Thymus (tissue), 11 donors: ENCODE data around the gene DYNLL2. TPM values are rescaled to one million over a fixed set of nuclear protein-coding genes. Genes with fewer than 3 reads are reported as not detected.

Source experiments
- DNase-seq, 9 donors: peaks; one replicate each; pipeline ENCODE4 v3.0.0-alpha.2; 2013; ENCODE audit warnings: low spot score in 9 of 9, low read depth in 6 of 9, missing footprints in 1 of 9
- H3K27ac ChIP-seq, 2 donors: one replicate each; pipeline ENCODE4 v1.5.1; 2013; ENCODE audit warnings: control low read depth in 1 of 2, low read depth in 1 of 2, low read length in 1 of 2, mild to moderate bottlenecking in 1 of 2, moderate library complexity in 1 of 2
- H3K27me3 ChIP-seq, 2 donors: one replicate each; pipeline ENCODE4 v1.5.1; 2013; ENCODE audit warnings: low read length in 1 of 2; ENCODE audit not compliant: control insufficient read depth in 2 of 2, insufficient read depth in 1 of 2
- H3K36me3 ChIP-seq, 2 donors: one replicate each; pipeline ENCODE4 v1.5.1; 2013; ENCODE audit warnings: low read length in 1 of 2, mild to moderate bottlenecking in 1 of 2, moderate library complexity in 1 of 2; ENCODE audit not compliant: control insufficient read depth in 2 of 2, insufficient read depth in 2 of 2
- H3K4me1 ChIP-seq, 2 donors: one replicate each; pipeline ENCODE4 v1.5.1; 2013; ENCODE audit warnings: low read length in 2 of 2; ENCODE audit not compliant: control insufficient read depth in 2 of 2, insufficient read depth in 2 of 2
- H3K4me3 ChIP-seq, 2 donors: one replicate each; pipeline ENCODE4 v1.5.1; 2013; ENCODE audit warnings: low read length in 2 of 2, control low read depth in 1 of 2, mild to moderate bottlenecking in 1 of 2
- H3K9me3 ChIP-seq, 2 donors: one replicate each; pipeline ENCODE4 v1.5.1; 2013; ENCODE audit warnings: low read length in 1 of 2, mild to moderate bottlenecking in 1 of 2; ENCODE audit not compliant: control insufficient read depth in 2 of 2, insufficient read depth in 1 of 2
- WGBS: extraction: QIAGEN DNeasy Blood & Tissue Kit; methylation state at CpG from one replicate; pipeline ENCODE4 v1.1.7; 2013; 5-methylcytosine and 5-hydroxymethylcytosine counted together
- polyA plus RNA-seq: library from polyadenylated mRNA; stranded (reverse); fragments of 200-250 nt; gene quantifications from one replicate; pipeline ENCODE4 v1.2.3, GENCODE V29; 2013
- total RNA-seq: library from RNA; stranded (reverse); fragments of 120-200 nt; gene quantifications from one replicate; pipeline ENCODE4 v1.2.4, GENCODE V29; 2013
- donor health status: healthy.

DYNLL2 gene
- total and polyA plus RNA-seq, 2 donors = 11.7 to 23.2 TPM

DNA sequence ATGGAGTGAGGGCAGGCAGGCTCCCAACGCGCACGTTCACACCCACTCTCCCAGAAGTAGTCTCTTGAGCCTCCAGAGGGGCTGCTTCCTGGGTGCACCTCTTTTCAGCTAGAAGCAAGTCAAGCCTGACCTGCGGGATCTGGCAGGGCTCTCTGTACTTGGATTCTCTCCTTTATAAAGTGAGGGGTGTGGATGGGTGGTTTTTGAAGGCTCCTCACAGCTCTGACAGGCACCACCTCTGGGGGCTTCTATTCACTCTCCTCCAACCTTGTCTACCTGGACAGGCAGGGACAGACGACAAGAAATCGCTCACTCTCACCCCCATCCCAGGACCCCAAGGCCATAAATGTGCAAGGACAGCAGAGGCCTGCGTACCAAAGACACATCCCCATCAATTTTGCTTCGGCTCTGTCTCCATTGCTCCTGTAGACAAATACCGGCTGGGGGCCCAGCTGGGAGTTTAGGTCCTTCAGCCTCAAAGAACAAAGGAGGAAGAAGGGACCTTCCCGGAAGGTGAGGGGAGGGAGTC, 814 bp upstream of the DYNLL2 start:
- peak overlapping the region; percentile 17 to 93 for H3K4me3 ChIP-seq

DNA sequence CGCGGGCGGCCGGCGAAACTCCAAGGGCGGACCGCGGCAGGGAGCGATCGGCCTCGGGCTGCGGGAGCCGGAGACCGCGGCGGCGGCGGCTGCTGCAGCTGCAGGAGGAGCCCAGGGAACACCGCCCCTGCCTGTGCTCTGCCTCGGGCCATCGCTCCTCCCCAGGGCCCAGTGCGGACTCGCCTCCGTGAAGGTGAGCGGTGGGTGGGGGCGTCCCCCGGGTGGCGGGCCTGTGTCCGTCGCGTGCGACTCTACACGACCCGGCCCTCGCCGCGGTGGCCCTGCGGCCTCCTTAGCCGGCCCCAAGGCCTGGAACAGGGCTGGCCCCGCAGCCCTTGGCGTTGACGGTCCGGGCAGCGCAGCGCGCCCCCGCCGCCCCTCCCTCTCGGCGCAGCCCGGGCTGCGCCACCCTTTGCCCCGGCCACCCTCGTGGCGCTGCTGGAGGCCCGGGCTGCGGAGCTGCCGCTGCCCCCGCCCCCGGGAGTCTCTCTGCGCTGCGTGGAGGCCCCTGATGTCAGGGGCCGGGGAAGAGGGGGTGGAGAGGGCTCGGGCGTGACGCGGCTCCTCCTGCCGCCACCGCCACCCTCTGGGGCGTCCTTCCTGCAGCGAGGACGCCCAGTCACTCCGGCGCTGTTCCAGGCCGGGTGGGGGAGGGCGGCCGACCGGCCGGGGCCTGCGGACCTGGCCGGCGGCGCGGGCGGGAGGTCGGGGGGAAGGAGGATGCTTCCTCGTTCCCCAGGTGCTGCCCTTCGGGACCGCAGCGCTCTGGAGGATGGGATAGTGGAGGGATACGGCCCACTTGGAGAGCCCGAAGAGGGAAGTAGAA, 485 bp downstream of the DYNLL2 start:
- Histone ChIP-seq H3K27me3 (peaks cover 0 to 2% of the 10 kb centered on the region in 2 donors), H3K9me3 (no peaks in the 10 kb centered on the region), H3K4me3 (peak overlapping the region; percentile 69 to 93), H3K4me1 (peaks cover 17 to 27% of the 10 kb centered on the region in 2 donors), H3K36me3 (peaks cover 18 to 37% of the 10 kb centered on the region in 2 donors), H3K27ac (peak overlapping the region; percentile 64 to 86)
- DNase-seq = peak in 8 of 9 donors; percentile 8 to 70 (median 33)
- under 1% methylated on average over 92 of the region's 92 CpGs for WGBS

More for the DNA sequence above, 814 bp upstream of the DYNLL2 start:
- Histone ChIP-seq H3K27me3 (peaks cover 0 to 7% of the 10 kb centered on the region in 2 donors), H3K36me3 (peaks cover 8 to 24% of the 10 kb centered on the region in 2 donors), H3K27ac (peak overlapping the region; percentile 38 to 84), H3K4me1 (peaks cover 17 to 23% of the 10 kb centered on the region in 2 donors), H3K9me3 (no peaks in the 10 kb centered on the region)
- DNase-seq = no peak
- 90% methylated on average over 10 of the region's 10 CpGs for WGBS

DNA sequence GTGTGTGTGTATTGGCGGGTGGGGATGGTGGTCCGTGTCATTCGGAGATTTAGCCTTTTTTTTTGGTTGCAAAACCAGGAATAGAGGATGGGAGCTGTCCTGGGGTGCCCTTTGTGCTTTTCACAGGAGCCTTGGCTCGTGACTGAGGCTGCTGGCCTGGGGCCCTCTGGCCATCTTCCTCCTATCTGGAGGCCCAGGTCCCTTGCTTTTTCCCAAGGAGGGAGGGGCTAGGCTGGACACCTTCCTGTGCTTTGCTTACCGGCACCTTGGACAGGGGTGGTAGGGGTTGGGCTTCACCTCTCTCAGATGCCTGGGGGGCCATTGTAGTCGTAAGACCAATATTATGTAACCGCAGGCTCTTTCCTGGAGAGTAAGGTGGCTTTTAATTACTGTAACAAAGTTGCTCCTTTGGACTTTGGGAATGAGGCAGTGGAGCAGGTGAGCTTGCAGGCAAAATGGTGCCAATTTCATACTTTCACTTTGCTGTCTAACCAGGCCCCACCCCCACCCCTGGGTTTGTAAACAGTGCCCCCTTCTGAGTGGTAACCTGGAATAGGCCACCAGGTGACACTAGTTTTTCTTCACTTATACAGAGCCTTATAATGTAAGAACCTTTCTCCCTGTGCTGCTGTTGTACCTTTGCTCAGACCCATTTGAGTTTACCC, 1.2 kb downstream of the DYNLL2 start:
- peaks cover 26 to 44% of the 10 kb centered on the region in 2 donors for H3K36me3 ChIP-seq
- H3K4me3 ChIP-seq = peak overlapping the region; percentile 69 to 93
- H3K4me1 ChIP-seq = peaks cover 17 to 27% of the 10 kb centered on the region in 2 donors
- no peaks in the 10 kb centered on the region for H3K27me3 ChIP-seq
- peak; percentile 45 to 87 (median 69) for DNase-seq
- H3K9me3 ChIP-seq = no peaks in the 10 kb centered on the region
- peak overlapping the region; percentile 52 to 86 for H3K27ac ChIP-seq
- WGBS = under 1% methylated on average over 7 of the region's 7 CpGs

DNA sequence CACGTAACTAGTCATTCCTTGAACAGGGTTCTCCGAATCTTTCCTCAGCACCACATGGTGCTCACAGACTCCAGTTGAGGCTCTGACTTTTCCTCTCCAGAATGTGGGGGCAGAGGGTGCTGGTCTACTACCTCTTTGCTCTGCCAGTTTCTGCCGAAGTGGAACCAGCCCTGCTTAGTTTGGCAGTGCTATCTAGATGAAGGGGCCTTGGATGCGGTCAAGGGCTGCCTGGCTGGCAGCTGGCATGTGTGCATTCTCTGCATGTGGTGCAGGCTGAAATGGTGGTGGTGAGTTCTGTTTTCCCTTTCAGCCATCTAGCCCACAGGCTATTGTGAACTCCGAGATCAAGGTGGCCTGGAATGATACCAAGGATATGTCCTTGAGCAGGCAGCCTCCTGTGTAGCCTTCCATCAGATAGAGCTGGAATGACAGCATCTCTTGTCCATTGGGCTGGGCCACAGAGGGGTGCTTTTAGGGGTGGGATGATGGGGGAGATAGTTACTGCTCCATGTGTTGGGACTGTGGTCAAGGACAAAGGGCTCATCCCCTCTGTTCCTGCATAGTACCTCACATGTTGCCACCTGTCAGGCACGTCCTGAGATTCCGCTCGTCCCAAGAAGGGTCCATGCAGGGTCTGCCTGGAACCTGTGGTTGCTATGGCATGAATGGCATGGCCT, 2.0 kb downstream of the DYNLL2 start:
- no peak for DNase-seq
- Histone ChIP-seq H3K4me3 (peak overlapping the region; percentile 69 to 93), H3K9me3 (no peaks in the 10 kb centered on the region), H3K27ac (no peak overlapping the region), H3K4me1 (peaks cover 17 to 27% of the 10 kb centered on the region in 2 donors), H3K27me3 (no peaks in the 10 kb centered on the region), H3K36me3 (peaks cover 32 to 51% of the 10 kb centered on the region in 2 donors)
- 91% methylated on average over 8 of the region's 8 CpGs for WGBS

DNA sequence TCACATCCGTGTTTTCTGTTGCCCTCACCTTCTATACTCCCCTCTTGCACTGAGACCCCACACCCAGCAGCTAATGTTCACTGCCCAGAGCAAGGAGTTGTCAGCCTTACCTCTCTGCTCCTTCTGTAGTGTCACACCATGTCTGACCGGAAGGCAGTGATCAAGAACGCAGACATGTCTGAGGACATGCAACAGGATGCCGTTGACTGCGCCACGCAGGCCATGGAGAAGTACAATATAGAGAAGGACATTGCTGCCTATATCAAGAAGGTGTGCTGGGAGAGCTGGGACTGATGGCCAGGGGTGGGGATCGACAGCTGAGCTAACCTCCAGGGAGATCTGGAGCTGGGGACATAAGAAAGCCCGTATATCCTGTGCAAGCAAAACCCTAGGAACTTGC, 3.7 kb downstream of the DYNLL2 start:
- no peaks in the 10 kb centered on the region for H3K9me3 ChIP-seq
- DNase-seq = no peak
- H3K4me1 ChIP-seq = peaks cover 17 to 27% of the 10 kb centered on the region in 2 donors
- H3K27me3 ChIP-seq = no peaks in the 10 kb centered on the region
- H3K4me3 ChIP-seq = no peak overlapping the region
- H3K36me3 ChIP-seq = peaks cover 50 to 69% of the 10 kb centered on the region in 2 donors
- WGBS = 96% methylated on average over 8 of the region's 8 CpGs
- H3K27ac ChIP-seq = no peak overlapping the region

DNA sequence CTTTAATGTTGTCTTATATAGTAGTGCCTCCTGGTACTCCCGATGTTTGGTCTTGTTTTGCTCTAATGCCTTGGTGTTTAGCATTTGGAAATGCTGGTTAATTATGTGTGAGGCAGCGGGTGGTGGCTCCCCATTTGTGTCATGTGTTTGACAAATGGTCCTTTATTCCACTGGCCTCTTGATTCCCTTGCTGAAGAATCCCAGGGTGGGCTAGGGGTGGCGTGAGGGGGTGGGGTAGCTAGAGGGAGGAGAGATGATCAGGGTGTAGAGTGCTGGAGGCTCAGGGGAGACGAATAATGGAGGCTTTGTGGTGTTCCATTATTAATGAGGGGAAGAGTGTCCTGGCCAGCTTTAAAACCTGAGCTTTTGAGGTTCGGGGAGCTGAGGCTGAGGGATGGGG, 5.4 kb downstream of the DYNLL2 start:
- no peaks in the 10 kb centered on the region for H3K27me3 ChIP-seq
- H3K9me3 ChIP-seq = no peaks in the 10 kb centered on the region
- H3K4me3 ChIP-seq = no peak overlapping the region
- peaks cover 11 to 19% of the 10 kb centered on the region in 2 donors for H3K4me1 ChIP-seq
- no peak for DNase-seq
- WGBS = 96% methylated on average over 5 of the region's 5 CpGs
- H3K36me3 ChIP-seq = peaks cover 66 to 85% of the 10 kb centered on the region in 2 donors
- H3K27ac ChIP-seq = no peak overlapping the region

DNA sequence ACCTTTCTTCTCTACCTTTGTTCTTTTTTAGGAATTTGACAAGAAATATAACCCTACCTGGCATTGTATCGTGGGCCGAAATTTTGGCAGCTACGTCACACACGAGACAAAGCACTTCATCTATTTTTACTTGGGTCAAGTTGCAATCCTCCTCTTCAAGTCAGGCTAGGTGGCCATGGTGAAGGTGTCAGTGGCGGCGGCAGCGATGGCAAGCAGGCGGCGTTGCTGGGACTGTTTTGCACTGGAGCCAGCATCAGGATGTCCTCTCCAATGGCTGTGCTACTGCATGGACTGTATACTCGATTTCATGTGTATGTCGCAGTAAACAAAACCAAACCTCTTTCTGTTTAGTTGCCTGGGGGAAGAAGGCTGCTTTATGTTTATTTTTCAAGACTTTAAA, 5.9 kb downstream of the DYNLL2 start:
- Histone ChIP-seq H3K4me3 (no peak overlapping the region), H3K9me3 (no peaks in the 10 kb centered on the region), H3K27me3 (no peaks in the 10 kb centered on the region), H3K36me3 (peaks cover 70 to 90% of the 10 kb centered on the region in 2 donors), H3K27ac (no peak overlapping the region), H3K4me1 (peaks cover 11 to 19% of the 10 kb centered on the region in 2 donors)
- DNase-seq = no peak
- WGBS = 96% methylated on average over 11 of the region's 11 CpGs

DNA sequence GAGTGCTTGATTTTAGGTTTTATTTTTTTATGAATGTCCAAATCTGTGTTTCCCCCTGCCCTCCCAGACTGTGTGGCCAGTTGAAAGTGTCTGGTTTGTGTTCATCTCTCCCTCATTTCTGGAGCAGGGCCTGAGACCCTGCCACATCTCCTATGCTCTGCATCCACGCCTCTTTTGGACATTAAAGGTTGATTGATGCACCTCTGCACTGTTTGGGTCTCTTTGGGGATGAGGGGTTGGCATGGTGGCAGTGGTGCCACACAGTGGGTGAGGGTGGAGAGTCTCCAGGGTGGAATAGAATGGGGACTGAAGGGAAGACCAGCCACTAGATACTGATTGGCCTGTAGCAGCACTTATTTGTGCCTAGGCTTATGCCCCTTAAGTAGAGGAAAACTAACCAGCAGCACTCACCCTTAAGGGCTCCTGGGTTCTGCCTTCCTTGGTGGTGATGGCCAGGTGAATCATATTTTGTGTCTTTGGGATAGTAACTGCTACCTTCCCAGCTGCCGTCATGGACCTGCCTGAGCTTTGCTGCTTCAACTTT, 7.9 kb downstream of the DYNLL2 start:
- no peak overlapping the region for H3K27ac ChIP-seq

More for the DNA sequence above, 7.9 kb downstream of the DYNLL2 start:
- no peak overlapping the region for H3K4me3 ChIP-seq
- H3K27me3 ChIP-seq = no peaks in the 10 kb centered on the region
- DNase-seq = no peak
- peaks cover 68 to 83% of the 10 kb centered on the region in 2 donors for H3K36me3 ChIP-seq
- H3K4me1 ChIP-seq = peaks cover 0 to 4% of the 10 kb centered on the region in 2 donors
- WGBS = over 99% methylated on average over 2 of the region's 2 CpGs
- no peaks in the 10 kb centered on the region for H3K9me3 ChIP-seq
